B cell (primary cell): ENCODE data around the gene ERC1. TPM values are rescaled to one million over a fixed set of nuclear protein-coding genes. Genes with fewer than 3 reads are reported as not detected.

Experiments
- ATAC-seq: fragments of 200-7000 bp; cut with Tn5 transposase; one replicate; pipeline ENCODE4 v1.10.0; 2021; ENCODE audit warnings: low read depth, mild to moderate bottlenecking, moderate number of reproducible peaks, moderate library complexity
- CTCF ChIA-PET: fragments of 350-600 bp; sonication (Branson Sonifier 250); formaldehyde crosslinking; loops from one replicate; lab custom pipeline; 2021; ENCODE audit warnings: antibody characterized with exemption, inconsistent platforms; lab: Charles Lee
- POLR2A ChIA-PET: fragments of 350-600 bp; sonication (Branson Sonifier 250); formaldehyde crosslinking; loops from one replicate; lab custom pipeline; 2021; ENCODE audit warnings: antibody characterized with exemption; lab: Charles Lee
- DNase-seq: peaks from one replicate; pipeline ENCODE4 v3.0.0; 2013
- H2AFZ ChIP-seq: 2 replicates; pipeline ENCODE4 v1.6.1; 2012; ENCODE audit warnings: mild to moderate bottlenecking, low read depth, low read length; ENCODE audit not compliant: insufficient read depth, poor library complexity, severe bottlenecking
- H3K27ac ChIP-seq, 2 donors: 1 replicate in 1 of 2; 2 replicates in 1 of 2; pipeline ENCODE4 v1.5.1; 2012 to 2013; ENCODE audit warnings: low read length in 2 of 2, mild to moderate bottlenecking in 2 of 2, moderate library complexity in 1 of 2
- H3K27me3 ChIP-seq, 4 experiments: fragments of 200-600 bp in 1 of 4; sonication (generic) in 1 of 4; replicated peaks in 1 of 4; 1 replicate in 2 of 4; 2 replicates in 2 of 4; pipeline versions ENCODE4 v1.6.1 to v1.7.0; 2013 to 2016; ENCODE audit warnings: low read length in 3 of 4, mild to moderate bottlenecking in 2 of 4, mixed read lengths in 1 of 4, moderate library complexity in 1 of 4; ENCODE audit not compliant: insufficient read depth in 4 of 4, control insufficient read depth in 3 of 4; ENCODE audit errors: control extremely low read depth in 1 of 4
- H3K36me3 ChIP-seq, 2 experiments: replicated peaks in 1 of 2; 1 replicate in 1 of 2; 2 replicates in 1 of 2; pipeline versions ENCODE4 v1.6.1 to v1.7.1; 2013; ENCODE audit warnings: low read length in 1 of 2; ENCODE audit not compliant: insufficient read depth in 2 of 2, control insufficient read depth in 1 of 2; ENCODE audit errors: control extremely low read depth in 1 of 2, extremely low read depth in 1 of 2
- H3K4me1 ChIP-seq, 2 donors: fragments of 200-600 bp in 1 of 2; sonication (generic) in 1 of 2; 1 replicate in 1 of 2; 2 replicates in 1 of 2; pipeline versions ENCODE4 v1.5.1 to v1.6.1; 2013 to 2017; ENCODE audit warnings: low read length in 2 of 2; ENCODE audit not compliant: control insufficient read depth in 2 of 2, insufficient read depth in 2 of 2
- H3K4me2 ChIP-seq: replicated peaks from 2 replicates; pipeline ENCODE3; 2012; ENCODE audit warnings: mild to moderate bottlenecking, low read depth, low read length; ENCODE audit not compliant: poor library complexity, severe bottlenecking
- H3K4me3 ChIP-seq, 5 experiments: fragments of 200-600 bp in 1 of 5; sonication (generic) in 1 of 5; 1 replicate in 3 of 5; 2 replicates in 2 of 5; pipeline versions ENCODE4 v1.5.1 to v1.7.0; 2011 to 2016; ENCODE audit warnings: low read length in 4 of 5, mild to moderate bottlenecking in 4 of 5, low read depth in 2 of 5, control low read depth in 1 of 5, moderate library complexity in 1 of 5; ENCODE audit not compliant: insufficient read depth in 1 of 5; ENCODE audit errors: control extremely low read depth in 1 of 5, extremely low read depth in 1 of 5
- H3K79me2 ChIP-seq: fragments of 200-600 bp; sonication (generic); one replicate; pipeline ENCODE4 v1.6.0; 2016; ENCODE audit warnings: low read length; ENCODE audit not compliant: control insufficient read depth, insufficient read depth
- H3K9ac ChIP-seq: fragments of 200-600 bp; sonication (generic); 2 replicates; pipeline ENCODE4 v1.6.1; 2017; ENCODE audit warnings: mild to moderate bottlenecking, low read length, moderate library complexity
- H3K9me3 ChIP-seq, 3 donors: one replicate each; pipeline versions ENCODE4 v1.6.1 to v1.7.1; 2013; ENCODE audit warnings: low read length in 2 of 3; ENCODE audit not compliant: control insufficient read depth in 2 of 3, insufficient read depth in 1 of 3; ENCODE audit errors: control extremely low read depth in 1 of 3
- H4K20me1 ChIP-seq: 2 replicates; pipeline ENCODE4 v1.6.0; 2012; ENCODE audit warnings: mild to moderate bottlenecking, low read length; ENCODE audit not compliant: insufficient read depth, control insufficient read depth, poor library complexity, severe bottlenecking
- H3K27ac Mint-ChIP-seq: one replicate; pipeline ENCODE4 v1.8.0; 2021; ENCODE audit warnings: mixed read lengths
- H3K27me3 Mint-ChIP-seq: one replicate; pipeline ENCODE4 v1.8.0; 2021; ENCODE audit warnings: mixed read lengths
- H3K4me1 Mint-ChIP-seq: one replicate; pipeline ENCODE4 v1.8.0; 2021; ENCODE audit warnings: mixed read lengths
- H3K4me3 Mint-ChIP-seq: one replicate; pipeline ENCODE4 v1.8.0; 2021; ENCODE audit warnings: mixed read lengths
- H3K9me3 Mint-ChIP-seq: one replicate; pipeline ENCODE4 v1.8.0; 2022; ENCODE audit warnings: mixed read lengths; ENCODE audit not compliant: insufficient read depth
- EZH2 ChIP-seq: IDR thresholded peaks from 2 replicates; pipeline ENCODE4 v1.6.1; 2012; ENCODE audit warnings: borderline replicate concordance, low read depth, mild to moderate bottlenecking, moderate library complexity, low read length; ENCODE audit not compliant: insufficient read depth, poor library complexity, severe bottlenecking
- WGBS: methylation state at CpG from one replicate; pipeline ENCODE4 v1.1.5; 2013; ENCODE audit warnings: missing lambda C conversion rate; ENCODE audit not compliant: insufficient coverage; 5-methylcytosine and 5-hydroxymethylcytosine counted together
- intact Hi-C: fragments of 100-400 bp; cut with micrococcal nuclease; formaldehyde crosslinking; loops from one replicate; pipeline ENCODE4 v1.10.0; 2022
- polyA plus RNA-seq: library from polyadenylated mRNA; depleted of rRNA; stranded (reverse); fragments of >200 nt; gene quantifications from 2 replicates; pipeline ENCODE4 v1.2.3, GENCODE V29; 2012
- total RNA-seq, 2 donors: library from RNA; stranded (reverse); fragments of 120-200 nt in 1 of 2; gene quantifications; 1 replicate in 1 of 2; 2 replicates in 1 of 2; pipeline versions ENCODE4 v1.2.3 to v1.2.4, GENCODE V29; 2013 to 2022
- TF ChIP-seq, protein P1 (sequence below): fragments of 200-600 bp; IDR thresholded peaks from one replicate; pipeline ENCODE4 v1.8.0; 2022; ENCODE audit warnings: antibody characterized with exemption, mild to moderate bottlenecking

ERC1 gene
- total and polyA plus RNA-seq, 2 donors (not counting 1 experiment from before 2014, with no cell fraction given) = 4.0 to 77.6 TPM

DNA sequence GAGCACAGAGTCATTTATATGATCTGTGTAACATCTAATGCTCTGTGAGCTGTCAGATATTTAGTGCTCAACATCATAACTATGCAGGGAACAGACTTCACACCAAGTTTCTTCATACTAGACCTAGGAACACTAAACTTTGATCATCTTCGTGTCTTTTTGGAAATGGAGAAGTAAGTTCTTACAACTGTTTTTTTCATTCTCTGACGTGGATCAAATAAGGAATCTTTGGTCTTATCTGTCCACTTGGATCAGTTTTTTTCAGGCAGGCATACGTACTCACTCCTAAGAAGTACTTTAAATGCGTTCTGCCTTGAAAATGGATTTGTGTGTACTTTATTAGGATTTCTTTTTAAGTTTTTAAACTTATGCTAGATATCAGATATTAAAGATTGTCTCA, 412.4 kb downstream of the ERC1 start:
- TF ChIP-seq, protein P1, sequence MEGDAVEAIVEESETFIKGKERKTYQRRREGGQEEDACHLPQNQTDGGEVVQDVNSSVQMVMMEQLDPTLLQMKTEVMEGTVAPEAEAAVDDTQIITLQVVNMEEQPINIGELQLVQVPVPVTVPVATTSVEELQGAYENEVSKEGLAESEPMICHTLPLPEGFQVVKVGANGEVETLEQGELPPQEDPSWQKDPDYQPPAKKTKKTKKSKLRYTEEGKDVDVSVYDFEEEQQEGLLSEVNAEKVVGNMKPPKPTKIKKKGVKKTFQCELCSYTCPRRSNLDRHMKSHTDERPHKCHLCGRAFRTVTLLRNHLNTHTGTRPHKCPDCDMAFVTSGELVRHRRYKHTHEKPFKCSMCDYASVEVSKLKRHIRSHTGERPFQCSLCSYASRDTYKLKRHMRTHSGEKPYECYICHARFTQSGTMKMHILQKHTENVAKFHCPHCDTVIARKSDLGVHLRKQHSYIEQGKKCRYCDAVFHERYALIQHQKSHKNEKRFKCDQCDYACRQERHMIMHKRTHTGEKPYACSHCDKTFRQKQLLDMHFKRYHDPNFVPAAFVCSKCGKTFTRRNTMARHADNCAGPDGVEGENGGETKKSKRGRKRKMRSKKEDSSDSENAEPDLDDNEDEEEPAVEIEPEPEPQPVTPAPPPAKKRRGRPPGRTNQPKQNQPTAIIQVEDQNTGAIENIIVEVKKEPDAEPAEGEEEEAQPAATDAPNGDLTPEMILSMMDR = no peak
- no peak for TF ChIP-seq EZH2
- no peak overlapping the region for H3K4me3 ChIP-seq
- H3K27ac ChIP-seq = no peak overlapping the region
- H3K79me2 ChIP-seq = no peaks in the 10 kb centered on the region
- H4K20me1 ChIP-seq = no peaks in the 10 kb centered on the region
- DNase-seq (no peak), ATAC-seq (no peak)
- POLR2A ChIA-PET = no interaction called here
- no peaks in the 10 kb centered on the region for H3K27me3 ChIP-seq
- H3K4me3 Mint-ChIP-seq = no peak overlapping the region
- no peak overlapping the region for H2AFZ ChIP-seq
- intact Hi-C loops = no loop called here
- no peaks in the 10 kb centered on the region for H3K9me3 Mint-ChIP-seq
- no peak overlapping the region for H3K4me2 ChIP-seq
- no peak overlapping the region for H3K27ac Mint-ChIP-seq
- no CpG with 5 or more reads among the region's 4 CpGs for WGBS
- no peak overlapping the region for H3K9ac ChIP-seq
- no peaks in the 10 kb centered on the region for H3K27me3 Mint-ChIP-seq
- no peaks in the 10 kb centered on the region for H3K36me3 ChIP-seq
- no peaks in the 10 kb centered on the region for H3K9me3 ChIP-seq
- H3K4me1 Mint-ChIP-seq = no peaks in the 10 kb centered on the region
- CTCF ChIA-PET = no interaction called here
- H3K4me1 ChIP-seq = no peaks in the 10 kb centered on the region

GRCh38 chr12:1405619-1406018, 414.6 kb downstream of the ERC1 start:
- Histone ChIP-seq H3K27ac (no peak overlapping the region), H2AFZ (no peak overlapping the region), H3K4me1 (no peaks in the 10 kb centered on the region), H3K79me2 (no peaks in the 10 kb centered on the region), H3K4me2 (no peak overlapping the region), H3K9me3 (no peaks in the 10 kb centered on the region), H3K9ac (no peak overlapping the region), H3K4me3 (no peak overlapping the region), H4K20me1 (no peaks in the 10 kb centered on the region), H3K36me3 (peaks cover 0 to 8% of the 10 kb centered on the region in 2 experiments), H3K27me3 (no peaks in the 10 kb centered on the region)
- no peak for DNase-seq
- no peaks in the 10 kb centered on the region for H3K9me3 Mint-ChIP-seq
- no peaks in the 10 kb centered on the region for H3K27me3 Mint-ChIP-seq
- ChIA-PET CTCF (interaction anchor here (1.2 kb wide), 1 partner anchor 288 kb away, joined by 3 read pairs; no protein-coding TSS in a partner anchor), POLR2A (no interaction called here)
- intact Hi-C loops = no loop called here
- TF ChIP-seq, protein P1 = no peak
- no peak overlapping the region for H3K4me3 Mint-ChIP-seq
- WGBS = 94% methylated on average over 3 of the region's 5 CpGs
- H3K4me1 Mint-ChIP-seq = no peaks in the 10 kb centered on the region
- no peak overlapping the region for H3K27ac Mint-ChIP-seq
- ATAC-seq = no peak
